Right lobe of liver (tissue), 4 donors: ENCODE results near the gene ADAMTS2.

ENCODE experiments used
- CTCF ChIP-seq, 4 donors: fragments of 200-600 bp in 3 of 4; fragments of 450-650 bp in 1 of 4; IDR thresholded peaks; one replicate each; pipeline versions ENCODE4 v1.5.1 to v1.8.0; 2016 to 2022; ENCODE audit warnings: antibody characterized with exemption in 4 of 4, mild to moderate bottlenecking in 2 of 4
- POLR2A ChIP-seq: fragments of 450-650 bp; IDR thresholded peaks from one replicate; pipeline ENCODE4 v1.6.1; 2017; ENCODE audit warnings: antibody characterized with exemption, mild to moderate bottlenecking
- donor health status: DM: no; HTN: no; CAD: no.
- donor health status: DM: no; HTN: no; CAD: no.
- donor health status: DM: no; HTN: yes; CAD: no.

DNA sequence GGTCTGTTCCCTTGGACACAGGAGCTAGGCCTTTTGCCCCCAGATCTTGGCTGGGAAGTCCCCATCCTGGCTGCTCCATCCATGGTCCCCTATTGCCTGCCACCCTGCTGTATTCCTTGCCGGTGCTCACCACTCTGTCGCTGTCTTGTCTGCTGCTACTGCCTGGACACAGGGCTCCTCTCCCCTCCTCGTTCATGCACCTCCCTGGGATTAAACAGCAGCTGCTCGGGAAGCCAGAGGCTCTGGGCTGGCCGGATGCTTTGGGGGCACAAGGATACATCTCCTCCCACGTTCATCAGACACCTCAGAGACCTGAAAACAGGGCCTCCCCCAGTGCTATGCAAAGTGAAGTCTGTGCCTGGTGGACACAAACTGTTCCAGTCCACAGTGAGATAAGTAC, 174.7 kb downstream of the ADAMTS2 start:
- TF ChIP-seq POLR2A (no peak), CTCF (IDR thresholded peaks at IDR 0.05) (no peak)
